NCI-H2227 treated with DMSO at 0.1 percent for 48 hours (cell line): ENCODE results near the gene VPS8.

Experiments
- DNase-seq: peaks from one replicate; lab custom pipeline; 2025; lab: John Stamatoyannopoulos, UW

Gene VPS8

GRCh38 chr3:184811999-184812661, at the start of gene VPS8:
Gene VPS8, plus strand, starts transcription at chr3:184812166. Its CDS starts 12,467 bp downstream, at chr3:184824633.
- DNase-seq, result peak; percentile 96

- DNase-seq, result no peak
Observed at GRCh38 chr3:184764191-184764590, 47.8 kb upstream of the VPS8 start.

DNA sequence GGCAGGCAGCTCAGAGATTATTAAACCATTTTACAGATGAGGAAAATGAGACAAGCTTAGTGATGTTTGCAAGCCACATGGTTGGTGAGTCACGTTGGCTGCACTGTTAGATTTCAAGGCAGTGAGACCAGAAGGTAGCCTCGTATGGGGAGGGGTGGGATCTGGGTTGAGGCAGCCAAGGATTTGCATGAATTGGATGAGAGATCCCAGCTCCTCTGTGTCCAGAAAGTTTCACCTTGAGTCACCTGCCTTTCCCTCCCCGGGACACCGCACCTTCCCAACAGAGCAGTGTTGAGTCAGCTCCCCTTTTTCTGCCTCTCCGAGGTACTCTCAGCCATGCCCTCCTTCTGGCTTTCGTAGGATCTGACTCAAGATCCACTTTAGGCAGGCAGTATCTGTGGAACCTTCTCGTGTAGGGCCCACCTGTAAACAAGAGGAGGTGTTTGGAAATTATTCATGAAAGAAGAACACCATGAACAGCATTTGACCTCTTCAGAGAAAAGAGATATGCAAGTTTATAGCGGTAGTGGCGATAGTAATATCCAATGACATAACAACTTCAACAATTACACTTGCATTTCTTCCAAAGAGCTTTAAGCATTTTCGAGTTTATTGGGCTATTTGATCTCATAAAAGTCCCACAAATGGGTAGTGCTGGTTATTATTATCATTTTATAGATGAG, 46.8 kb upstream of the VPS8 start:
- no peak for DNase-seq

- DNase-seq, result no peak
Observed at GRCh38 chr3:184765730-184766074, 46.3 kb upstream of the VPS8 start.

- DNase-seq, result no peak
Observed at GRCh38 chr3:184766555-184767261, 45.3 kb upstream of the VPS8 start.

DNA sequence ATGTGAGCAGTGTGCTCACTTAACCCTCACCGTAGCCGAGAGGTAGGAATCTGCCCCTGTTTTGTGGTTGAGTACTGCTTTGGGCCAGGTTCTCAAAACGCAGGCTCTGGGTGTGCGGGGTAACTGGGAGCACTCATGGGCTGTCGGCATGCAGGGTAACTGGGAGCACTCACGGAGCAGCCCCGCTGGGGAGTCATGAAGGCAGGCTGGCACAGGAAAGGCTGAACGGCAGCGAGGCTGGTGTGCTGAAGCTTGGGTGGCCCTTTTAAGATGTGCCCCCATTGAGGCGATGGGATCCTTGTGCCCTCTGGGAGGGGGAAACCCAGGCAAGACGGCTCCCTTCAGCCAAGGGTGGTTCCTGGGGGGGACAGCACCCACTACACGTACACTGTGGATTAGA, 44.6 kb upstream of the VPS8 start:
- no peak for DNase-seq

DNA sequence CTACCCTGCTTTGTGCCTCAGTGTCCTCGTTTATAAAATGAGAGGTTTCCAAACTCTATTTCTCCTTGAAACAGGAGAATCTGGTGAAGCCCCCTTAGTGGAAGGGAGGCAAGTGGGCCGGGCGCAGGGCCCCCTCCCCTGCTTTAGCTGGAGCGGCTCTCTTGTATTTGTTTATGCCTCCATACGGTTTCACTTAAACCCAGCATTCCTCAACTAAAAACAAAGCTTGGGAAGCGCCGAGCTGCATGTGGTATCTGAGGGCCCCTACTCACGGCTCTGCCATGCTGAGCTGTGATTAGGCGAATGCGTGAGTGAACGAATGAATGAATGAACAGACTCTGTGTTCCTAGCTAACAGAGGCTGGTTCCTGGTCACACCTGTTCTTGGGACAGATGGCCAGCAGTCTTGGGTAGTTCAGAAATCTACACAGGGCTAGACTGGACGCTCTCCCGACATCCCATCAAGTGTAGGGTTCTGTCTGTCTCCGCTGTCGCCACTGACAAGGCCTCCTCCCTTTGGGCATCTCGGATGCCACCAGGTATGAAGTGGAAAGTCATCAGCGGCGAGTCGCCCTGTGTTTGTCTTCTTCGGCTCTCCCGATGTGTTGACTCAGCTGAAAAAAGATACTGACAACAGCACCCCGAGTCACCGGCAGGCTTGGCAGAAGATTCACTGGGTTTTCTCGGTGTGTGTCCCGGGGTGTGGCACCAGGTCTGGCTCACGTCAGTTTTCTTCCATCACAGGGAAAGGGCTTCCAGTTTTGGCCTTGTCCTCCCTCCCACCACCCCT, 42.4 kb upstream of the VPS8 start:
- DNase-seq, result no peak

DNA sequence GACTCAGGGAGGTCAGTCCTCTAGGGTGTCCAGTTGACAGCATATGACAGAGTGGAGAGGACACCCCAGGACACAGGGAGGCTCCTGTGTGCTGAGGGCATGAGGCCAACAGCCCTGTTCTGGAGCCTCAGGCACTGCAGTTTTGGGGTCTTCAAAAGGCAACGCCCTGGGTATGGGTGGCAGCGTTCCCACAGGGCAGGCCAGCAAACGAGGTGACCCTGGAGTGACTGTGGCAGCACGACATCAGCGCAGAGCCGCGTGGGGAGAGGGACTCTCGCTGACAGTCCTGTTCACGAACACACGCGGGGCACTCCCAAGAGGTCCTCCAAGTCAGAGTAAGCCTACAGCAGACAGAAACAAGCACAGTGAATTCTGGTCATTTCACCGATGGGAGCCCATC, 41.4 kb upstream of the VPS8 start:
- no peak for DNase-seq

GRCh38 chr3:184771301-184772127, 40.5 kb upstream of the VPS8 start:
- DNase-seq, result peak; percentile 26

GRCh38 chr3:184772667-184773272, 39.2 kb upstream of the VPS8 start:
- DNase-seq, result no peak

- no peak for DNase-seq
Observed at GRCh38 chr3:184773283-184774186, 38.4 kb upstream of the VPS8 start.

DNA sequence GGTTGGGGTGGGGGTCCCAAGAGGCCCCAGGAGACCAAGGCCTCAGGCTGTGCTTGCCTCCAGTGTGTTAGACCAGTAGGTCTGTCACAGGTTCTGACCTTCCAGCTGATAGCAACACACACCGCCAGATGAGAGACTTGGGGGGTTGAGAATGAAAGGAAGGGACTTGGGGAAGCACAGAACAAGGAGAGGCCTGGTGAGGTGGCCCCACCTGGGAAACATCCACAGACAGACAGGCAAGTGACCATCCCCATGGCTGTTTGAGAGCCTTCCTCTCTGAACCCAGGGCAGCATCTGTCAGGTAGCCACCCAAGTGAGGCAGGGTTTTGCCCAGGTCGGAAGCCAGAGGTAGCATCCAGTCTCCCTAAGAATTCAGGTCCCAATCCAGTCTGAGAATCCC, 35.0 kb upstream of the VPS8 start:
- DNase-seq, result no peak

DNA sequence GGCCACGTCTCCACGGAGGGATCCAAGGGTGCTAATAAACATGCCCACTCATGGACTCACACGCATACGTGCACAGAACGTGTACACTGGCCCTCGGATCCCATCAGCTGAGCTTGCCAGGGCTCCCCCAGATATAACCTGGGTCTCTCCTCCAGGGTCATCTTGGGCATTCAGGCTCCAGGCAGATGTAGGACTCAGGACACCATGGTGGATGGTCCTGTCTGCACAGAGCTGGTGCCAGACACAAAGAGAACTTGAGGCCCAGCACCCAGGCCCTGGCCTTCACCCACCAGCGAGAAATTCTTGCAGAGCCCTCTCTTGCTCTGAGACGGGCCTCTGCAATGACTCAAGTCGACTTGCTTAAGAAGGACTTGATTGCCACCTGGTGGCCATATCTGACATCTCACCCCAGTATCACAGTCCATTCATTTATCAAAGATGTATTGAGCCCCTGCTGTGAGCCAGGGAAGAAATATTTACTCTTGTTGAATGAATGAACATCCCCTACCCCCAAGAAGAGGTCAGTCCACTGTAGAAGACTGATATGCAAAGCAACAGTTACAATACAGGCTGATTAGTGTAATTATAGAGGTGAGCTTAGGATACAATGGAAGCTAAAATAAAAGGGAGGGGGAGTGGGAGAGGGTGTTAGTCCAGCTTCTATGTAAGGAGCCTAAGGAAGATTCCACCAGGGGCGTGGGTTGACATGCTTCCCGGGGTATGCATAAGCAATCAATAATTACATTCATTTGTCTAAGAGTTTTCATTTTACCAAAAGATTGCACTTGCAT, 34.2 kb upstream of the VPS8 start:
- DNase-seq, result peak; percentile 86

- peak; percentile 37 for DNase-seq
Observed at GRCh38 chr3:184778426-184779332, 33.3 kb upstream of the VPS8 start.

DNA sequence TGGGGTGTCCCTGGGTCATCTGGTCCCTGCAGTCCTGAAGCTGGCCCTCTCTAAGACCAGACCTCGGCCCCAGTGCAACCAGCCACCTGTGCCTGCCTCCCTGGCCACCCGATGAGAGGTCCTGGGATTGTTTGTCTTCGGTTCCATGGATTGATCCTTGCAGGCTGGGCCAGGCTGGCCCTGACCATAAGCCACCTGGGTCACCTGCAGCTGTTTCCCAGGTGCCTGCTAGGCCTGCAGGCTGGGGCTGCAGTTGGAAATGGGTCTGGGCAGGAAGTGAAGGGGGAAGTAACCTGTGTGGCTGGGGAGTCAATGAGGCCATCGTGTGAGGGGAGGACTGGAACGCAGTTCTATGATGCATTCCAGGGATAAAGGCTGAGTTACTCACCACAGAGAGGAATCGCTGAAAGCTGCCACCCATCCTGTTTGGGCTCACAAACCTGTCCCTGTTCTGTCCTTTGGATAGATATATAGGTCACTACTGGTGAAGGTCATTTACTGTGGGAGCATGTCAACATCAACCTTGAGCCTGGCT, 30.9 kb upstream of the VPS8 start:
- DNase-seq, result no peak

DNA sequence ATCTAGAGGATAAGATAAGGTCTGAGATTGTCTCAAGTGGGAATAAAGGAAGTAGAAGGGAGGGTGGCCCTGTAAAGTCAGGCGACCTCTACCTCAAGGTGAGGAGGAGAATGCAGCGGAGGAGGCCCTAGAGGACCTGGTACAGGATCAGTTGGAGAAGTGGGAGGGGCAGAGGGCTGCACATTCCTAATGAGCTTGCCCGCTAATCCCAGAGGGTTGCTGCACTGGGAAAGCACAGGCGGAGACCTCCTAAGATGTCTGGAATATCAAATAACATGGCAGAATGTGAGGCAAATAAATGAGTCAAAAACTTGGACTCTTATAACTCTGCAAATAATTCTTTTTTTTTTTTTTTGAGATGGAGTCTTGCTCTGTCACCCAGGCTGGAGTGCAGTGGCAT, 30.2 kb upstream of the VPS8 start:
- no peak for DNase-seq

DNA sequence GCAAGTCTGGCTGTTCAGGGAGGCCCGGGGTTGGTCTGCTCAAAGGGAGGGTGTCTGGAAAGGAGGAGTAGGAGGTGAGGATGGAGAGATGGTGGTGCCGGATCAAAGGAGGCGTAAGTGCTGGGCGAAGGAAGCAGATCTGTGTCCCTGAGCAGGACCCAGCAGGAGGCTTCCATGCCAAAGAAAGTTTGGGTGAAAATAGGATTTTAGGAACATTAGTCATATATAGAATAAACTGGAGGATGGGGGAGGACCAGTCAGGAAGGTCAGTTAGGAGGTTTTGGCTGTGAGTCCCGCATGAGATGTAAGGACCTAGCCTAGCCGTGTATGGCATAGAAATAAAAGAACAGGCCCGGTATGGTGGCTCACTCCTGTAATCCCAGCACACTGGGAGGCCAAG, 28.6 kb upstream of the VPS8 start:
- no peak for DNase-seq
